ENCODE results near the gene GGT7.
"Not testable (repeated sequence)": the region's sequence is repeated elsewhere in the genome, so short reads cannot be mapped to it uniquely, and the experiment has no call there.

DNA sequence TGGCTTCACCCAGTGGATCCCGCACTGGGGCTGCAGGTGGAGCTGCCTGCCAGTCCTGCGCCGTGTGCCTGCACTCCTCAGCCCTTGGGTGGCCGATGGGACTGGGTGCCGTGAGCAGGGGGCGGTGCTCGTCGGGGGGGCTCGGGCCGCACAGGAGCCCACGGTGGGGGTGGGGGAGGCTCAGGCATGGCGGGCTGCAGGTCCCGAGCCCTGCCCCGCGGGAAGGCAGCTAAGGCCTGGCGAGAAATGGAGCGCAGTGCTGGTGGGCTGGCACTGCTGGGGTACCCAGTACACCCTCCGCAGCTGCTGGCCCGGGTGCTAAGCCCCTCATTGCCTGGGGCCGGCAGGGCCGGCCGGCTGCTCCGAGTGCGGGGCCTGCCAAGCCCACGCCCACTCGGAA lies 26.1 kb upstream of the GGT7 start:
- TF ChIP-seq, protein P1, sequence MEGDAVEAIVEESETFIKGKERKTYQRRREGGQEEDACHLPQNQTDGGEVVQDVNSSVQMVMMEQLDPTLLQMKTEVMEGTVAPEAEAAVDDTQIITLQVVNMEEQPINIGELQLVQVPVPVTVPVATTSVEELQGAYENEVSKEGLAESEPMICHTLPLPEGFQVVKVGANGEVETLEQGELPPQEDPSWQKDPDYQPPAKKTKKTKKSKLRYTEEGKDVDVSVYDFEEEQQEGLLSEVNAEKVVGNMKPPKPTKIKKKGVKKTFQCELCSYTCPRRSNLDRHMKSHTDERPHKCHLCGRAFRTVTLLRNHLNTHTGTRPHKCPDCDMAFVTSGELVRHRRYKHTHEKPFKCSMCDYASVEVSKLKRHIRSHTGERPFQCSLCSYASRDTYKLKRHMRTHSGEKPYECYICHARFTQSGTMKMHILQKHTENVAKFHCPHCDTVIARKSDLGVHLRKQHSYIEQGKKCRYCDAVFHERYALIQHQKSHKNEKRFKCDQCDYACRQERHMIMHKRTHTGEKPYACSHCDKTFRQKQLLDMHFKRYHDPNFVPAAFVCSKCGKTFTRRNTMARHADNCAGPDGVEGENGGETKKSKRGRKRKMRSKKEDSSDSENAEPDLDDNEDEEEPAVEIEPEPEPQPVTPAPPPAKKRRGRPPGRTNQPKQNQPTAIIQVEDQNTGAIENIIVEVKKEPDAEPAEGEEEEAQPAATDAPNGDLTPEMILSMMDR (IDR thresholded peaks at IDR 0.05; ENCODE audit: insufficient read depth, low read depth, low read length), result not testable (repeated sequence)
- TF ChIP-seq EZH2 (IDR thresholded peaks at IDR 0.05; ENCODE audit: insufficient read depth, low read length), result not testable (repeated sequence)
